ELF-1 (cell line): ENCODE data around the gene OR7C1.
A peak's percentile ranks its signal among the peaks of the same experiment; 100 is the strongest.
"Not testable (repeated sequence)": the region's sequence is repeated elsewhere in the genome, so short reads cannot be mapped to it uniquely, and the experiment has no call there.

Experiments
- DNase-seq: peaks from one replicate; pipeline ENCODE4 v3.0.0-alpha.2; 2016; ENCODE audit warnings: low read depth, low spot score

OR7C1 gene

DNA sequence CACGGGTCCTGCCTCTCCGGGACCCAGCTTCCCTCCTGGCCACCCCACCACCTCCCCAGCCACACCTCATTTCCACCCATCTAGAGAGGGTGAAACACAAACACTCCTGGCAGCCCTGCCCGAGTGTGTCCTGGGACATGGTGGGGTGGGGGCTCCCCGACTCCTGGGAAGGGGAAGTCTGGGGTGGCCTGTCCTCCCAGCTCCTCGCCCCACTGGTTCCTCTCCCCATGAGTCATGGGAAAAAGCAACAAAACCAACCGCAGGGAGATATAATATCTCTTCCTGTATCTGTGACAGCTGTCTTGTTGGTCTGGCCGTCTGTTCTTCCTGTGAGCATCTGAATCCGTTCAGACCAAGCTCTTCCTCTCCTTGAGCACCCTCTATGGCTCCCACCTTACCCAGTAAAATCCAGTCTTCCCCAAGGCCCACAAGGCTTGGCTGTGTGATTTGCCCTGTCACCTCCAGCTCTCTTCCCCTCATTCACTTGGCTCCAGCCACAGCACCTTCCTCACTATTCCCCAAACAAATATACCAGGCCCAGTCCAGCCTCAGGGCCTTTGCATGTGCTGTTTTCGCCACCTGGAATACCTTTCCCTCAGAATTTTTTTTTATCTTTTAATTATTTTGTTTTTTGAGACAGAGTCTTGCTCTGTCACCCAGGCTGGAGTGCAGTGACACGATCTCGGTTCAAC, 49.7 kb downstream of the OR7C1 start:
- not testable (repeated sequence) for DNase-seq

DNA sequence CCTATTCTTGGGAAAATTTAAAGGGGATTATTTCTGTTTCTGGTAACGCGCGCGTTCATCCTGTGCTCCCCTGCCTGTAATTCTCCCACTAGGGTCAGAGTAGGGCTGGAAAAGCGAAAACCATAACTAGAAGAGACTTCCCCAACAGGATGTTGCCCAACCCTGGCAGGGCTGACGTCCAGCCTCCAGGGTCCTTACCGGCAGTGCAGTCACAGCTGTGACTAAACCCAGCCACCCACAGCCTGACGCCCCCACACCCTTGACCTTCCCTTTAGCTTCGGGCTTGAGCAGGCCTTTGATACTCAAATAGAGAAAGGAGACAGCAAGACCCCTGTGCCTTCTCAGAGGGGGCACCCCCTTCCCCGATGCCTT, 50.3 kb downstream of the OR7C1 start:
- not testable (repeated sequence) for DNase-seq

DNA sequence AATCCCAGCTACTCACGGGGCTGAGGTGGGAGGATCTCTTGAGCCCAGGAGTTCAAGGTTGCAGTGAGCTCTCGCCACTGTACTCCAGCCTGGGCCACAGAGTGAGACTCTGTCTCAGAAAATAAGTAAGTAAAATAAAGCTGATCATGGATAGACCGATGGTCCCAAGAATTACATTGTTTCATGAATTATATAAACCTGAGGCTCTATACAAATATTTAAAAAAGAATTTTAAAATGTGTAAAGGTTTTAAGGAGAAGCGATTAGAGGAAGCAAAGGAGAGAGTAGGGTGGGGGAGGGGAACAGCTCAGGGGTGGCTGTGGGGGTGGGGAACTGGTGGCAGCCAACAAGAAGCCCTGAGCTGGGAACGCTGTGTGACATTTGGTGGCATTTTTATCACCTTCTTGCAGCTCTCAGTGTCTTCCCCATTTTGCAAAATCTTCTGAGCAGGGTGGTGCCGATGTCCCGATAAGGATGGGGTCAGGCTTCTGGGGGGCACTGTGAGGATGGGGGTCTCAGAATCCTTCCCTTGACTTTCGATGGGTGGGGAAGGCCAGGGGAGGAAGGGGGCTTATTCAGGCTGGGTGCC, 51.5 kb downstream of the OR7C1 start:
- not testable (repeated sequence) for DNase-seq

DNA sequence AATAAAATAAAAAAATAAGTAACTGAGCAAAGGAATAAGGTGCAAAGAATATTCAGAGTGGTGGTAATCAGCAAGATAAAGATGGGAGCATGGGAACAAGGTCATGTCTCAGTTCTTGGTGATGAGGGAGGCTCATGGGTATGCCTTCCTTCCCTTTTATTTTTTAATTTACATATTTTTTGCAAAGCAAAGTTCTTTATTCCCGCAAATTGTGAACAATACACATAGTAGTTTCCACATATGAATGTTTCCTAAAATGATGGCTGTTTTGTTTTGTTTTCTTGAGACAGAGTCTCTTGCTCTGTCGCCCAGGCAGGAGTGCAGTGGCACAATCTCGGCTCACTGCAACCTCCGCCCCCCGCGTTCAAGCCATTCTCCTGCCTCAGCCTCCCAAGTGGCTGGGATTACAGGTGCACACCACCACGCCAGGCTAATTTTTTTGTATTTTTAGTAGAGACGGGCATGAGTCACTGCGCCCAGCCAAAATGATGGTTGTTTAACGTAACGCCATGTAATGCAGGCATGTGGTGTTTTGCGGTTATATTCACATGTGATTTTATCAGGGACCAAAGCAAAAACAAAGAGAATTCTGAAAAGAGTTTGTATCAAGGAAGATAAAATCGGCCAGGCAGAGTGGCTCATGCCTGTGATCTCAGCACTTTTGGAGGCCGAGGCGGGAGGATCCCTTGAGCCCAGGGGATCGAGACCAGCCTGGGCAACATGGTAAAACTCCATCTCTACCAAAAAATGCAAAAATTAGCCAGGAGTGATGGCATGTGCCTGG, 52.2 kb downstream of the OR7C1 start:
- DNase-seq = no peak

GRCh38 chr19:14781713-14782536, 53.1 kb downstream of the OR7C1 start:
- not testable (repeated sequence) for DNase-seq

- DNase-seq = not testable (repeated sequence)
These were observed 54.3 kb downstream of the OR7C1 start for GRCh38 chr19:14780622-14781225.

GRCh38 chr19:14779151-14779550, 55.8 kb downstream of the OR7C1 start:
- DNase-seq = no peak

DNA sequence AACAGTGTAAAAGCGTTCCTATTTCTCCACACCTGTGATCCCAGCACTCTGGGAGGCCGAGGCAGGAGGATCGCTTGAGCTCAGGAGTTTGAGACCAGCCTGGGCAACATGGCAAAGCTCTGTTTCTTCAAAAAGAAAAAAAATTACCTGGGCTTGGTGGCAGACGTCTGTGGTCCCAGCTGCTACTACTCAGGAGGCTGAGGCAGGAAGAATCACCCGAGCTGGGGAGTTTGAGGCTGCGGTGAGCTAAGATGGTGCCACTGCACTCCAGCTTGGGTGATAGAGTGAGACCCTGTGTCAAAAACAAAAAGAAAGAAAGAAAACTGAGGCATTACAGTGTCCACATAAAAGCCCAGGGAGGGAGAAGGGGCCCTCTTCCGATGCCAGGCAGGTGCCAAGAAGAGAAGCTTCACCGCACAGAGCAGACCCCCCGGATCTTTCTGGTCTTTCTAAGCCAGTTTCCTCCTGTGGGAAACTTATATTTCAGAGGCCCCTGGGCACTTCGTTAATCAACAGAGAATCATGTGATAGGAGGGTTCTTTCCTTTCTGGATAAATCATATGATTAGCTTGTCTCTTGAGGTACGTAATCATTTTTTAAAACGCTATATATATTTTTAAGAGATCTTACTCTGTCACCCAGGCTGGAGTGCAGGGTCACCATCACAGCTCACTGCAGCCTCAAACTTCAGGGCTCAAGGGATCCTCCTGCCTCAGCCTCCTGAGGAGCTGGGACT, 56.7 kb downstream of the OR7C1 start, which contains the start of gene ADGRE2:
ADGRE2 (minus strand) TSS at position 451 of the 736 bp plus-strand sequence. CDS start 1,804 bp downstream, outside the sequence.
- not testable (repeated sequence) for DNase-seq

GRCh38 chr19:14777645-14778044, 57.3 kb downstream of the OR7C1 start:
- not testable (repeated sequence) for DNase-seq

GRCh38 chr19:14775869-14776586, 59.0 kb downstream of the OR7C1 start:
- DNase-seq = peak; percentile 5

GRCh38 chr19:14775326-14775725, 59.7 kb downstream of the OR7C1 start:
- DNase-seq = not testable (repeated sequence)

- no peak for DNase-seq
These were observed 60.6 kb downstream of the OR7C1 start for GRCh38 chr19:14774373-14774772.

DNA sequence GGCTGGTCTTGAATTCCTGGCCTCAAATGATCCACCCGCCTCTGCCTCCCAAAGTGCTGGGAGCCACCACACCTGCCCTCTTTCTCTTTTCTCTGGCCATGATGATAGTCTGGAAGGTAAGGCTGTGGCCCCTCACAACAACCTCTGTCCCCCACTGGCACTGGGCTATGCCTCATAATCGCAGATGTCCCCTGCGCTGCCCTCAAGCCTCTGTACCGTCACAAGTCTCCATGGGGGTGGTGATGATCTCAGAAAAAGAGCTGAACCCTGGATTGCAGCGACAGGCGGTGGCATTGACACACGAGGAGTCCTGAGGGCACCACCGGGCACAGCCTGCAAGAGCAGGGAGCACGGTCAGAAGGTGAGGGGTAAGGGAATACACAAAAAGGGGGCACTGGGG, 61.3 kb downstream of the OR7C1 start:
- not testable (repeated sequence) for DNase-seq

- DNase-seq = no peak
These were observed 62.0 kb downstream of the OR7C1 start for GRCh38 chr19:14772995-14773394.

- DNase-seq = no peak
These were observed 62.5 kb downstream of the OR7C1 start for GRCh38 chr19:14772467-14772866.

GRCh38 chr19:14770944-14771839, 63.8 kb downstream of the OR7C1 start:
- DNase-seq = no peak

GRCh38 chr19:14770136-14770535, 64.8 kb downstream of the OR7C1 start:
- DNase-seq = no peak

DNA sequence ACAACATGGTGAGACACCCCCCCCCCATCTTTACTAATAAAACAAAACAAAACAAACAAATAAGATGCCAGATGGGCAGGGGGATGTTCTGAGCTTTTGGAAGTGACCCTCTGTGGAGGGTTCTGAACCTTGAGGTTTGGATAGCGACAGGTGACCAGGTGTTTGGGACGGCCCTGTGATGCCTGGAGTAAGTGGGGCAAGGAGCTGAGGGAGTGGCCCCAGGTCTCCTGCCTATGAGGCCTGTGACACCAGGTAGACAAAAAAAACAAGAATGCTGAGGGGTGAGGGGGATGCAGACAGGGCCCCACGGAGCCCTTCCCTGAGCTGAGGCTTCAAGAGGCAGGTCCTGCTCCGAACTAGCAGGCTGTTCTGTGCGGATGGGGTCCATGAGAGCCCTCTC, 65.8 kb downstream of the OR7C1 start:
- DNase-seq = no peak

GRCh38 chr19:14768001-14768400, 67.0 kb downstream of the OR7C1 start:
- no peak for DNase-seq
